Measurements from ENCODE around the gene PRKCI. TPM values are rescaled to one million over a fixed set of nuclear protein-coding genes. Genes with fewer than 3 reads are reported as not detected.

Gene PRKCI
- total RNA-seq, 1 experiment from 2014 or later: 90.6 TPM

DNA sequence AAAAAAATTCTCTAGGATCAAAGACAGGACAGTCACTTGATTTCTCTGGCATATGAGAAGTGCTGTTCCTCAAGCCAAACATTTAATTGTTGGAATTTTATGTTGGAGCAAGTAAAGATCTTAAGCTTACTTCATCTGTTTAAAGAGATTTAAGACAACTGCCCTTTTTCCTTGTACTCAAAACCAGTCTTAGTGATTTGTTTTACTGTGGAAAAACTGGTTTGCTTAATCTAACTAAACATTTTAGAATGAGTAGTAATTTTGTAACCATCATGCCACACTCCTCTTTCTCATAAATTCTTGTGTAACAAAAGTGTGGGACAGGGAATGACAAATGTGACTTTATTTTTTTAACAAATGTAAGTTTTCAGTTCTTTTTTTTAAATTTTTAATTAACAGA is 18.4 kb downstream of the PRKCI start (continued):
- TF ChIP-seq TCF7 (CRISPR knock-in tag; IDR thresholded peaks at IDR 0.05; ENCODE audit: low read depth) (no peak), NFYB (CRISPR knock-in tag; conservative IDR thresholded peaks at IDR 0.05; ENCODE audit: low read depth) (no peak), ZNF396 (CRISPR knock-in tag; IDR thresholded peaks at IDR 0.05; ENCODE audit: borderline replicate concordance) (no peak)
- TF ChIP-seq, protein P1, sequence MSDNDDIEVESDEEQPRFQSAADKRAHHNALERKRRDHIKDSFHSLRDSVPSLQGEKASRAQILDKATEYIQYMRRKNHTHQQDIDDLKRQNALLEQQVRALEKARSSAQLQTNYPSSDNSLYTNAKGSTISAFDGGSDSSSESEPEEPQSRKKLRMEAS (CRISPR knock-in tag; IDR thresholded peaks at IDR 0.05): no peak
- TF ChIP-seq, protein P2, sequence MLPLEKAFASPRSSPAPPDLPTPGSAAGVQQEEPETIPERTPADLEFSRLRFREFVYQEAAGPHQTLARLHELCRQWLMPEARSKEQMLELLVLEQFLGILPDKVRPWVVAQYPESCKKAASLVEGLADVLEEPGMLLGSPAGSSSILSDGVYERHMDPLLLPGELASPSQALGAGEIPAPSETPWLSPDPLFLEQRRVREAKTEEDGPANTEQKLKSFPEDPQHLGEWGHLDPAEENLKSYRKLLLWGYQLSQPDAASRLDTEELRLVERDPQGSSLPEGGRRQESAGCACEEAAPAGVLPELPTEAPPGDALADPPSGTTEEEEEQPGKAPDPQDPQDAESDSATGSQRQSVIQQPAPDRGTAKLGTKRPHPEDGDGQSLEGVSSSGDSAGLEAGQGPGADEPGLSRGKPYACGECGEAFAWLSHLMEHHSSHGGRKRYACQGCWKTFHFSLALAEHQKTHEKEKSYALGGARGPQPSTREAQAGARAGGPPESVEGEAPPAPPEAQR (CRISPR knock-in tag; IDR thresholded peaks at IDR 0.05): no peak

DNA sequence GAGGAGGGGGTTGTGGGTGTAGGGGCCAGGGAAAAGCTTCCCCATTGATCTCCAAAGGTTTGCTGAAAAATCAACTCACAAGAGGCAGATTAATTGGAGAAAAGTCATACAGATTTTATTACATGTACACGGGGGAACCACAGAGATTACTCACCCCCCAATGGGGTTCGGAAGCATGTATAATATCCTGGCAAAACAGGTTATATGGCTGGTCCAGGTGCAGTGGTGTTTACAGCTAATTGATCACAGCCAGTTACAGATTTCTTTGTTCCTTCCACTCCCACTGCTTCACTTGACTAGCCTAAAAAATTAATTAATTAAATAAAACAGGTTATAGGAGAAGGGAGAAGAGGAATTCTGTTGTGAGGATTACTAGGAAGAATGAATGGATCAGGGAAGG is 22.4 kb downstream of the PRKCI start:
- ATAC-seq (no peak), DNase-seq (ENCODE audit: low spot score) (no peak)
- no peak for TF ChIP-seq ZNF121 (CRISPR knock-in tag; IDR thresholded peaks at IDR 0.05)
- TF ChIP-seq ZNF671 (CRISPR knock-in tag; IDR thresholded peaks at IDR 0.05): no peak
- Mint-ChIP-seq H3K4me3 (no peak overlapping the region), H3K36me3 (peaks cover 29% of the 10 kb centered on the region), H3K27ac (peak overlapping the region; percentile 60; the same call in 1 of the 2 replicates), H3K27me3 (ENCODE audit: low read depth) (no peaks in the 10 kb centered on the region), H3K4me1 (peaks cover 7% of the 10 kb centered on the region; the same call in 1 of the 2 replicates), H3K9me3 (0 out of 2 replicates have a peak, but pooled peaks cover 3% of the 10 kb centered on the region)
- POLR2A ChIA-PET: no interaction called here
- CTCF ChIA-PET: no interaction called here

DNA sequence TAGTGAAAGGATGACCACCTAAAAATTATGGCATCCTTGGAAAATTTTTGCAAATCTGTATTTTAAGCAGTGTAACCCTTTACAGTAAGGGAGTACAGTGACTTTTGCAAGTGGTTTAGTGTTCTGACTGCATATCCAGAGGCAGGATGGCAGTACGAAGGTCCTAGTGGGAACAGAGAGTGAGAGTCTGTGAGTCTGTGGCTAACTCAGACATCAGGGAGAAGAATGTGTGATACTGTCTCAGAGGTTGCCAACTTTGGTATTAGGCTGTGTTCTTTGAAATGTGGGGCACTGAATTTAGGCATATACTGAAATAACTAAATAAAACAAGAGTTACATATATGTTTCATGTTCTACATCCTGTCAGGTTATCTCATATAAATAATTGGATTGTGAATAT is 25.7 kb downstream of the PRKCI start:
- H3K4me1 Mint-ChIP-seq: peaks cover 7% of the 10 kb centered on the region; the same call in 1 of the 2 replicates
- ChIA-PET CTCF (no interaction called here), POLR2A (no interaction called here)
- DNase-seq (ENCODE audit: low spot score) (no peak), ATAC-seq (no peak)
- H3K27me3 Mint-ChIP-seq (ENCODE audit: low read depth): no peaks in the 10 kb centered on the region
- peaks cover 34% of the 10 kb centered on the region for H3K36me3 Mint-ChIP-seq
- TF ChIP-seq ZNF121 (CRISPR knock-in tag; IDR thresholded peaks at IDR 0.05) (no peak), ZNF416 (CRISPR knock-in tag; IDR thresholded peaks at IDR 0.05) (no peak), NR1H2 (CRISPR knock-in tag; IDR thresholded peaks at IDR 0.05) (no peak), JAZF1 (CRISPR knock-in tag; IDR thresholded peaks at IDR 0.05) (no peak), NFYB (CRISPR knock-in tag; conservative IDR thresholded peaks at IDR 0.05; ENCODE audit: low read depth) (no peak), RELA (CRISPR knock-in tag; IDR thresholded peaks at IDR 0.05; ENCODE audit: borderline replicate concordance) (no peak), NFE2L1 (CRISPR knock-in tag; IDR thresholded peaks at IDR 0.05) (no peak), JUN (CRISPR knock-in tag; IDR thresholded peaks at IDR 0.05) (no peak)
- TF ChIP-seq, protein P3, sequence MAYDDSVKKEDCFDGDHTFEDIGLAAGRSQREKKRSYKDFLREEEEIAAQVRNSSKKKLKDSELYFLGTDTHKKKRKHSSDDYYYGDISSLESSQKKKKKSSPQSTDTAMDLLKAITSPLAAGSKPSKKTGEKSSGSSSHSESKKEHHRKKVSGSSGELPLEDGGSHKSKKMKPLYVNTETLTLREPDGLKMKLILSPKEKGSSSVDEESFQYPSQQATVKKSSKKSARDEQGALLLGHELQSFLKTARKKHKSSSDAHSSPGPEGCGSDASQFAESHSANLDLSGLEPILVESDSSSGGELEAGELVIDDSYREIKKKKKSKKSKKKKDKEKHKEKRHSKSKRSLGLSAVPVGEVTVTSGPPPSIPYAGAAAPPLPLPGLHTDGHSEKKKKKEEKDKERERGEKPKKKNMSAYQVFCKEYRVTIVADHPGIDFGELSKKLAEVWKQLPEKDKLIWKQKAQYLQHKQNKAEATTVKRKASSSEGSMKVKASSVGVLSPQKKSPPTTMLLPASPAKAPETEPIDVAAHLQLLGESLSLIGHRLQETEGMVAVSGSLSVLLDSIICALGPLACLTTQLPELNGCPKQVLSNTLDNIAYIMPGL (CRISPR knock-in tag; IDR thresholded peaks at IDR 0.05): no peak
- TF ChIP-seq, protein P4, sequence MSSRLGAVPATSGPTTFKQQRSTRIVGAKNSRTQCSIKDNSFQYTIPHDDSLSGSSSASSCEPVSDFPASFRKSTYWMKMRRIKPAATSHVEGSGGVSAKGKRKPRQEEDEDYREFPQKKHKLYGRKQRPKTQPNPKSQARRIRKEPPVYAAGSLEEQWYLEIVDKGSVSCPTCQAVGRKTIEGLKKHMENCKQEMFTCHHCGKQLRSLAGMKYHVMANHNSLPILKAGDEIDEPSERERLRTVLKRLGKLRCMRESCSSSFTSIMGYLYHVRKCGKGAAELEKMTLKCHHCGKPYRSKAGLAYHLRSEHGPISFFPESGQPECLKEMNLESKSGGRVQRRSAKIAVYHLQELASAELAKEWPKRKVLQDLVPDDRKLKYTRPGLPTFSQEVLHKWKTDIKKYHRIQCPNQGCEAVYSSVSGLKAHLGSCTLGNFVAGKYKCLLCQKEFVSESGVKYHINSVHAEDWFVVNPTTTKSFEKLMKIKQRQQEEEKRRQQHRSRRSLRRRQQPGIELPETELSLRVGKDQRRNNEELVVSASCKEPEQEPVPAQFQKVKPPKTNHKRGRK (CRISPR knock-in tag; IDR thresholded peaks at IDR 0.05; ENCODE audit: borderline replicate concordance): no peak
- TF ChIP-seq, protein P5, sequence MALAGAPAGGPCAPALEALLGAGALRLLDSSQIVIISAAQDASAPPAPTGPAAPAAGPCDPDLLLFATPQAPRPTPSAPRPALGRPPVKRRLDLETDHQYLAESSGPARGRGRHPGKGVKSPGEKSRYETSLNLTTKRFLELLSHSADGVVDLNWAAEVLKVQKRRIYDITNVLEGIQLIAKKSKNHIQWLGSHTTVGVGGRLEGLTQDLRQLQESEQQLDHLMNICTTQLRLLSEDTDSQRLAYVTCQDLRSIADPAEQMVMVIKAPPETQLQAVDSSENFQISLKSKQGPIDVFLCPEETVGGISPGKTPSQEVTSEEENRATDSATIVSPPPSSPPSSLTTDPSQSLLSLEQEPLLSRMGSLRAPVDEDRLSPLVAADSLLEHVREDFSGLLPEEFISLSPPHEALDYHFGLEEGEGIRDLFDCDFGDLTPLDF (CRISPR knock-in tag; IDR thresholded peaks at IDR 0.05): no peak
- TF ChIP-seq, protein P6, sequence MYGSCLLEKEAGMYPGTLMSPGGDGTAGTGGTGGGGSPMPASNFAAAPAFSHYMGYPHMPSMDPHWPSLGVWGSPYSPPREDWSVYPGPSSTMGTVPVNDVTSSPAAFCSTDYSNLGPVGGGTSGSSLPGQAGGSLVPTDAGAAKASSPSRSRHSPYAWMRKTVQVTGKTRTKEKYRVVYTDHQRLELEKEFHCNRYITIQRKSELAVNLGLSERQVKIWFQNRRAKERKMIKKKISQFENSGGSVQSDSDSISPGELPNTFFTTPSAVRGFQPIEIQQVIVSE (CRISPR knock-in tag; IDR thresholded peaks at IDR 0.05; ENCODE audit: borderline replicate concordance): no peak
- TF ChIP-seq, protein P7, sequence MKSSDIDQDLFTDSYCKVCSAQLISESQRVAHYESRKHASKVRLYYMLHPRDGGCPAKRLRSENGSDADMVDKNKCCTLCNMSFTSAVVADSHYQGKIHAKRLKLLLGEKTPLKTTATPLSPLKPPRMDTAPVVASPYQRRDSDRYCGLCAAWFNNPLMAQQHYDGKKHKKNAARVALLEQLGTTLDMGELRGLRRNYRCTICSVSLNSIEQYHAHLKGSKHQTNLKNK (CRISPR knock-in tag; IDR thresholded peaks at IDR 0.05): no peak
- H3K27ac Mint-ChIP-seq: peak overlapping the region; percentile 18; the same call in 1 of the 2 replicates
- 0 out of 2 replicates have a peak, but pooled peaks cover 3% of the 10 kb centered on the region for H3K9me3 Mint-ChIP-seq
- H3K4me3 Mint-ChIP-seq: no peak overlapping the region

Measured in WTC11 (cell line).